Activated naive CD8-positive, alpha-beta T cell treated with anti-CD3 and anti-CD28 coated beads, Interleukin-2, amount 50 U/mL, for 24 hours (primary cell): ENCODE measurements around the gene FNDC10.
"Not testable (repeated sequence)": the region's sequence is repeated elsewhere in the genome, so short reads cannot be mapped to it uniquely, and the experiment has no call there.

Experiments
- ATAC-seq: fragments of 150-1000 bp; cut with Tn5 transposase; one replicate; pipeline ENCODE4 v1.10.0; 2021
- DNase-seq: peaks from one replicate; pipeline ENCODE4 v3.0.0; 2021
- H3K27ac Mint-ChIP-seq: one replicate; pipeline ENCODE4 v1.8.0; 2021; ENCODE audit warnings: mild to moderate bottlenecking, mixed read lengths
- H3K27me3 Mint-ChIP-seq: one replicate; pipeline ENCODE4 v1.8.0; 2021; ENCODE audit warnings: mixed read lengths
- H3K36me3 Mint-ChIP-seq: one replicate; pipeline ENCODE4 v1.8.0; 2021; ENCODE audit warnings: low read depth, mixed read lengths
- H3K4me1 Mint-ChIP-seq: one replicate; pipeline ENCODE4 v1.8.0; 2021; ENCODE audit warnings: mixed read lengths
- H3K4me3 Mint-ChIP-seq: one replicate; pipeline ENCODE4 v1.8.0; 2021; ENCODE audit warnings: mild to moderate bottlenecking, moderate library complexity, mixed read lengths
- H3K9me3 Mint-ChIP-seq: one replicate; pipeline ENCODE4 v1.8.0; 2021; ENCODE audit warnings: mixed read lengths

The FNDC10 gene

DNA sequence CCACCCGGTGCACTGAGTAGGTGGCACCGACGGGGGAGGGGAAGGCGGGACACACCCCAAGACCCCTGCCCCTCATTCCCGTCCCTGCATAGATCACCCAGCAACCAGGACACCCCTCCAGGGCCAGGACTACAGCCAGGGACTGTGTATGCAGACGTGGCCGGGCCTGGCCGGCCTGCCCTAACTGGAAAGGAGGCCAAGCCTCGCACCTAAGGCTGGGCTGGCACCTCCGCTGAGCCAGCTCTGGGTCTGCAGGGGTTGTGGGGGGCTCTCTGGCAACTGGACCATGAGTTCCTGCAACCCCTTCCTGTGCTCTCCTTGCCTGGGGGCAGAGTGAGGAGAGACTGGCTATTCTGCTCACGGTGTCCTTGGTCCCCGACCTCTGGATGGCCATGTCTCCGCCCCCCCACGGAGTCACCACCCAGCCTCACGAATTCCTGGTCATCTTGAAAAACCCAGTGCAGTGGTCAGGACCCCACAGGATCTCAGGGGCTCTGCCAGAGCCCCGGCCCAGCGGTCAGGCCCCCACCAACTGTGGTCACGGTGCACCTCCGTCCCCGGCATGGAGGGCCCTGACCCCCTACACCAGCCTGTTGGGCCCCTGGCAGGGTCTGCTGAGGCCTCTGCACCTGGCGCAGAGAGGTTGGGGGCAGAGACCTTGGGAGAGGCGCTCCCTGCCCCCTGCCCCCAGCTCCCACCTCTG is 1.1 kb upstream of the FNDC10 start:
- no peaks in the 10 kb centered on the region for H3K36me3 Mint-ChIP-seq
- no peaks in the 10 kb centered on the region for H3K9me3 Mint-ChIP-seq
- DNase-seq (no peak), ATAC-seq (no peak)
- peaks cover 9% of the 10 kb centered on the region for H3K27me3 Mint-ChIP-seq
- H3K27ac Mint-ChIP-seq: no peak overlapping the region
- H3K4me3 Mint-ChIP-seq: no peak overlapping the region
- peaks cover 8% of the 10 kb centered on the region for H3K4me1 Mint-ChIP-seq

DNA sequence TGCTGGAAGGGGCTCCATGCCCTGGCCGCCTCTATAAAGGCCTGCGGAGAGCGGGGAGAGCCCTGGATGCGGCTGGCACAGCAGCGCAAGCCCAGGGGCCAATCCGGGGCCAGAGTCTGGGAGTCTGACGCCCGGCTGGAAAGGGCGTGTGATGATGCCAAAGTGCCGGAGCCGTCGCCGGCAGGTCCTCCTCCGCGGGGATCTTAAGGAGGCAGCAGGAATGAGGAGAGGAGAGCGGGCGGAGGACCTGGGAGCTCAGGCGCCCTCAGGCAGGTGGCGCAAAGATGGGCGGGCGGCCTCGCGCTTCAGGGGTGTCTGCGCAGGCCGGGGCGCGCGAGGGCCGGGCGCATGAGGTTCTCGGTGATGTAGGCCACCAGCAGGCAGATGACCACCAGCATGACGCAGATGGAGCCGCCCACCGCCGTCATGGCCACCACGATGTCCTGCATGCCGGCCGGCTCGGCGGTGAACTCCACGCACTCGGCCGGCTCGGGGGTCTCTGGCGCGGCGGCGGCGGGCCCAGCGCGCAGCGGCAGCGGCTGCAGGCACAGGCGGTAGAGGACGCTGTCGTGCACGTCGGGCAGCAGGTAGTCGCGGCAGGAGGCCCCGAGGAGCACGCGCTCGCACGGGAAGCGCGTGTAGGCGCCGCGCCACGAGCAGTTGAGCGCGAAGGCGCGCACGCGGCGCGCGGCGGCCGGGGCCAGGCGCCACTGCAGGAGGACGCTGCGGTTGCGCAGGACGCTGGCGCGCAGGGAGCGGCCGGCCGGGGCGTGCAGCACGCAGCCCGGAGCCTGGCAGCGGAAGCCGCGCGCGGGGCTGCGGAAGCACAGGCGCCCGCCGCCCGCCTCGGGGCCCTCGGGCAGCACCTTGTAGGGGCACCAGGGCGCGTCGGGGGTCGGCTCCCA is 653 bp downstream of the FNDC10 start:
- Mint-ChIP-seq H3K4me3 (peak overlapping the region; percentile 61), H3K4me1 (peaks cover 8% of the 10 kb centered on the region), H3K27me3 (peaks cover 9% of the 10 kb centered on the region), H3K27ac (no peak overlapping the region), H3K9me3 (no peaks in the 10 kb centered on the region), H3K36me3 (no peaks in the 10 kb centered on the region)
- DNase-seq (peak; percentile 36), ATAC-seq (peak; percentile 26)

DNA sequence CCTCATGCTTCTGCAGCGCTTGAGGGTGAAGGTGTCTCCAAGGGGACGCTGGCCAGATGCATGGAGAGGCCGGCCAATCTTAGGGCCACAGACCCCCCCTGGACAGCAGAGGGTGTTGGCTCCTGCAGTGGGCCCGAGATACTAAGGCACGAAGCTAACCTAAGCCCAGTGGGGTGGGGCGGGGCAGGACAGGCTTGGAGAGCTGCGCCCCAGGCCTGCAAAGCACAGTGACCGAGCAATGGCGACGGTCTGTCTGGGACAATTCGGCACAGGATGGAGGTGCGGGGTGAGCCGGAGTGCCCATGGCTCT is 1.3 kb downstream of the FNDC10 start:
- no peak for DNase-seq
- H3K27me3 Mint-ChIP-seq: peaks cover 9% of the 10 kb centered on the region
- no peaks in the 10 kb centered on the region for H3K36me3 Mint-ChIP-seq
- no peak for ATAC-seq
- peak overlapping the region; percentile 61 for H3K4me3 Mint-ChIP-seq
- no peaks in the 10 kb centered on the region for H3K9me3 Mint-ChIP-seq
- peaks cover 8% of the 10 kb centered on the region for H3K4me1 Mint-ChIP-seq
- no peak overlapping the region for H3K27ac Mint-ChIP-seq

DNA sequence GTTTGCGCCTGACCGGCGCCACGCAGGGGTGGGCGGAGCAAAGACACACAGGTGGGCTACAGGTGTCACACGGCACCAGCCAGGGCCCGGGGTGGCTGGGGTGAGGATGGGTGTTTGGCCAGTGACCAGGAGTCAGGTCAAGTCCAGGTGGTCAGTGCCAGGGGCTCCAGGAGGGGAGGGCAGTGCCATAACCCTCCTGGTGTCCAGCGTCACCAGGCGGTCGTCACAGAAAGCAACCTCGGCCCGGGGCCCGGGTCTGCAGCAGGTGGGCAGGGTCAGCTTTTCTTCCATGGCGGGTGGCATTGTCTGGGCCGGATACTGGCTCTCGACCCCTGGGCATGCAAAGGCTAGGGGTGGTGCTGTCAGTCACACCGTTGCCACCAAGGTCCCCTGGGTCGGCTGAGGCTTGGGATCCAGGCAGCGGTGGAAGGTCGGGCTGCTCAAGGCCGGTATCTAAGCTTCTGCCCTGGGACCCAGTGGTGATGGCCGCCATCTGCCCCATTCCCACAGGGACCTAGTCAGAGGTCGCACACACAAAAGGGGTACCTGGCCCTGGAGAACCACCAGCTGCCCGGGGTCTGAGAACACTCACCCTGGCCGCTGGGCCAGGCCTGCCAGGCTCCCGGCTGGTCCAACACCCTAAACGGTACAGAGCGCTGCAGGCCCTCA is 1.8 kb downstream of the FNDC10 start:
- peaks cover 9% of the 10 kb centered on the region for H3K27me3 Mint-ChIP-seq
- ATAC-seq: no peak
- H3K27ac Mint-ChIP-seq: no peak overlapping the region

DNA sequence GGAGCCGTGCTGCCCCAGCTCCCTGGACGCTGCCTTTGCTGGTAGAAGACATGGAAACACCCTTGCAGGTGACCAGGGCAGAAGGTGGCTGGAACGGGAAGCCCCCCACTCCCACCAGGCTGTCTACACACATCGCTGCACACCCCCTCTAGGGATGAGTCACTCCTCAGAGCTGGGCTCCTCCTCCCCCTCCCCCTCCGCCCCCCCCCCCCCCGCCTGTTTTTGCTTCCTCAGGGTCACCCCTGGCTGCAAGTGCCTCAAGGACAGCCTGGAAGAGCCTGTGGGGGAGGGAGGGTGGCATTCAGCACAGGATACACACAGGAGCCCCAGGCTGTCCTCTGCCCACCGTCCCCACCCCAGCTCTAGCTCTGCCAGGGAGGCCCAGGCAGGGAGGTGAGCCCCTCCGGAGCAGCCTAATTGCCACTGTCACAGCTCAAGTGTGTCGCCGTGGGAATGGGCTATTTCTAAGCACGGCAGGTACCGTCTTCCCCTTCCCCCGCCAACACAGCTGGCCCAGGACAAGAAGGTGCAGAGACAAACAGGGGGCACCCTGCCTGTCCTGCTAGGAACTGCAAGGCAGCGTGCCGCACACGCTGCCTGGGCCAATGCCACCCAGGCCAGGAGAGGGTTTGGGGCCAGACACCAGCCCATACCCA is 2.5 kb downstream of the FNDC10 start:
- ATAC-seq: peak; percentile 43
- H3K36me3 Mint-ChIP-seq: no peaks in the 10 kb centered on the region

More for the DNA sequence above, 1.8 kb downstream of the FNDC10 start:
- Mint-ChIP-seq H3K4me1 (peaks cover 8% of the 10 kb centered on the region), H3K36me3 (no peaks in the 10 kb centered on the region), H3K9me3 (no peaks in the 10 kb centered on the region), H3K4me3 (peak overlapping the region; percentile 61)
- DNase-seq: no peak

DNA sequence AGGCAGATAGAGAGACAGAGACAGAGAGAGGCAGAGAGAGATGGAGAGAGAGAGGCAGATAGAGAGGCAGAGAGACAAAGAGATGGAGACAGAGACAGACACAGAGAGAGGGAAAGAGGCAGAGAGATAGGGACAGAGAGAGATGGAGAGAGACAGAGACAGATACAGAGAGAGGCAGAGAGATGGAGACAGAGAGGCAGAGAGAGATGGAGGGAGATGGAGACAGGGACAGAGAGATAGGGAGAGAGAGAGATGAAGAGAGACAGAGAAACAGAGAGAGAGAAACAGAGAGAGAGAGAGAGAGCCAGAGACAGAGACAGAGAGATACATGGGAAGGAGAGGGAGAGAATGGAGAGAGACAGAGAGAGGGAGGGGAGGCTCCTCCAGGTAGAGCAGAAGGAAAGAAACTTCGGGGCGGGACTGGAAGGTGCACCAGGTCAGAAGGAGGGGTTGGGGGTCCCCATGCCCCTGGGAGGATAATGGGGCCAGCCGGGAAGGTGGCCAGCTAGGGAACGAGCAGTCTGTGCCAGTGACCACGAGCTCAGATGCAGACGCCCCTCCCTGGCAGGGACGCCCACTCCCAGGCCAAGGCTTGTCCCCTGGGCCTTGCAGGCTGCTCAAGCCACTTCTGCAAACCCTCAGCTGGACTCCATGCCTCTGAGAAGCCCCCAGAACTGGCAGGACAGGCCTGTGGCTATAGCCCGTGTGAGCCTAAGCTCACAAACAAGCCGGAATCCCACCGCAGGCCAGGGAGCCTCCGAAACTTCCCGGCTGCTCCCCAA is 3.3 kb downstream of the FNDC10 start:
- H3K4me3 Mint-ChIP-seq: no peak overlapping the region
- no peaks in the 10 kb centered on the region for H3K36me3 Mint-ChIP-seq
- H3K27me3 Mint-ChIP-seq: peaks cover 9% of the 10 kb centered on the region

More for the DNA sequence above, 2.5 kb downstream of the FNDC10 start:
- H3K9me3 Mint-ChIP-seq: no peaks in the 10 kb centered on the region
- H3K27ac Mint-ChIP-seq: no peak overlapping the region
- peaks cover 8% of the 10 kb centered on the region for H3K4me1 Mint-ChIP-seq
- peak; percentile 23 for DNase-seq
- H3K27me3 Mint-ChIP-seq: peaks cover 9% of the 10 kb centered on the region
- peak overlapping the region; percentile 11 for H3K4me3 Mint-ChIP-seq

DNA sequence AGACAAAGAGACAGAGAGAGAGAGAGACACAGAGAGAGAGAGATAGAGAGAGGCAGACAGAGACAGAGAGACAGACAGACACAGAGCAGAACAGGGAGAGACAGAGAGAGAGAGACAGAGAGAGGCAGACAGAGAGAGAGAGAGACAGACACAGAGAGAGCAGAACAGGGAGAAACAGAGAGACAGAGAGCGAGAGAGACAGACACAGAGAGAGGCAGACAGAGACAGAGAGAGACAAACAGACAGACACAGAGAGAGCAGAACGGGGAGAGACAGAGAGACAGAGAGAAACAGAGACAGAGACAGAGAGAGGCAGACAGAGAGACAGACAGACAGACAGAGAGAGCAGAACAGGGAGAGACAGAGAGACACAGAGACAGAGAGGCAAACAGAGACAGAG is 4.6 kb downstream of the FNDC10 start:
- H3K27ac Mint-ChIP-seq, H3K27me3 Mint-ChIP-seq, H3K4me3 Mint-ChIP-seq, H3K9me3 Mint-ChIP-seq, DNase-seq, H3K36me3 Mint-ChIP-seq, ATAC-seq: not testable (repeated sequence)
- H3K4me1 Mint-ChIP-seq: peaks cover 11% of the 10 kb centered on the region

More for the DNA sequence above, 3.3 kb downstream of the FNDC10 start:
- DNase-seq: no peak
- no peak overlapping the region for H3K27ac Mint-ChIP-seq
- no peak for ATAC-seq
- no peaks in the 10 kb centered on the region for H3K9me3 Mint-ChIP-seq
- H3K4me1 Mint-ChIP-seq: peaks cover 8% of the 10 kb centered on the region

DNA sequence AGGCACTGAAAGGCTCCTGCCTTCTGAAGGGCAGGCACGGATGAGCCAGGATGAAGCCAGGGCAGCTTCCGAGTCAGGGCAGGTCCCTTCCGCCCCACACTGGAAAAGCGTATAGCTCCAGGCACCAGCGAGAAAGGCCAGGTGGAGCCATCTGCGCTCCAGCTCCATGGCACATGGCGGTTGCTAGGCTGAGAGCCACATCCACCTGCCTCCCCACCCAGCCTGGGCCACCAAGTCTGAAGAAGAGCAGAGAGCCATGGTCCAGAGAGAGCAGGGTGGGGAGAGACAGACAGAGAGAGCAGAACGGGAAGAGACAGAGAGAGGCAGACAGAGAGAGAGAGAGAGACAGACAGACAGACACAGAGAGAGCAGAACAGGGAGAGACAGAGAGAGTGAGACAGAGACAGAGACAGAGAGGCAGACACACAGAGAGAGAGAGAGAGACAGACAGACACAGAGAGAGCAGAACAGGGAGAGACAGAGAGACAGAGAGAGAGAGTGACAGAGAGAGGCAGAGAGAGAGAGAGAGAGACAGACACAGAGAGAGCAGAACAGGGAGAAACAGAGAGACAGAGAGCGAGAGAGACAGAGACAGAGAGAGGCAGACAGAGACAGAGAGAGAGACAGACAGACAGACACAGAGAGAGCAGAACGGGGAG is 5.2 kb downstream of the FNDC10 start:
- no peak overlapping the region for H3K4me3 Mint-ChIP-seq
- no peak overlapping the region for H3K27ac Mint-ChIP-seq
- no peak for DNase-seq
- no peaks in the 10 kb centered on the region for H3K9me3 Mint-ChIP-seq
- H3K4me1 Mint-ChIP-seq: peaks cover 11% of the 10 kb centered on the region
- H3K36me3 Mint-ChIP-seq: no peaks in the 10 kb centered on the region
- H3K27me3 Mint-ChIP-seq: peaks cover 10% of the 10 kb centered on the region
- ATAC-seq: peak; percentile 25

DNA sequence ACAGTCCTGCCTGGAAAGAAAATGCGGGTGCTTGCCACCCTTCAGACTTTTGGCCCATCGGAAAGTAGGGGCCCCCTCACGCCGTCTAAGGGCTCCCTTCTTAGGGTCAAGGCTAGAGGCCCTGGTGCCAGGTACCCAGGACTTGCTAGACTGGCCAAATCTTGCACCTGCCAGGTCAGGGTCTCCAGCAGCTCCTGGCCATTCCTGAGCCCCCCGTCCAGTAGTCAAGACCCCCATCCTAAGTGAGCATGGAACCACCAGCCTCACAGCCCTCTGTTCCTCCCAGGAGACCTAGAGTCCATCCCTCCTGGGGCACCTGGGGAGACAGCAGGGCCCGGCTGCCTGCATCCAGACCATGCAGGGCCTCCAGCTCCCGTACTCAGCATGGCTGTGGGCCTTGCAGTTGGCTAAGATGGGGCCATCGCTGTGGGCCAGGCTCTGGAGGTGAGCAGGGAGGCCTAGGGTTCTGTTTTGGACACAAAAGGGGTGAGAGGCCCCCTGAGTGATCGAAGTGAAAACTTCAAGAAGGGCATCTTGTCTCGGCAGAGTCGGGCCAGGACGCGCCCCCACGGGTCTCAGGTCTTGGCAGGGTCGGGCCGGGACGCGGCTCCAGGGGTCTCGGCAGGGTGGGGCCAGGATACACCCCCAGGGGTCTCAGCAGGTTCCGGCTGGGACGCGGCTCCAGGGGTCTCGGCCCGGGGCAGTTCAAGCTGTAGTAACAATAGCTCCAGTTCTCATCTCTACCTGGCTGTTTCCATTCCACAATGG is 5.9 kb downstream of the FNDC10 start:
- no peak for ATAC-seq
- DNase-seq: no peak
- H3K27me3 Mint-ChIP-seq: peaks cover 10% of the 10 kb centered on the region
- H3K4me1 Mint-ChIP-seq: peaks cover 10% of the 10 kb centered on the region
- H3K36me3 Mint-ChIP-seq: no peaks in the 10 kb centered on the region
- H3K27ac Mint-ChIP-seq: no peak overlapping the region
- no peaks in the 10 kb centered on the region for H3K9me3 Mint-ChIP-seq
- no peak overlapping the region for H3K4me3 Mint-ChIP-seq

DNA sequence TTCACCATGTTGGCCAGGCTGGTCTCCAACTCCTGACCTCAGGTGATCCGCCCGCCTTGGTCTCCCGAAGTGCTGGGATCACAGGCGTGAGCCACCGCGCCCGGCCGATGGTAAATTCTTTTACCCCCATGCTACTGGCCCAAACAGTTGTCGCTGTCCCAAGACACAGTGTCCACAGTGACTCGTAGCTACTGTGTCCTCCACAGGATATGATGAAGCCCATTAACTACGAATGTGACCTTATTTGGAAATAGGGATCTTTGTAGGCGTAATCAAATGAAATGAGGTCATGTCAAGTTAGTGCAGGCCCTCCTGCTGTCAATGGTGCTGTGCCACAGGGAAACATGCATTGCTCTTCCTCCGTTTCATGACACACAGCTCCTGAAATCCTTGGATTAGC is 8.5 kb downstream of the FNDC10 start:
- Mint-ChIP-seq H3K4me1 (peaks cover 2% of the 10 kb centered on the region), H3K4me3 (no peak overlapping the region), H3K9me3 (no peaks in the 10 kb centered on the region), H3K36me3 (no peaks in the 10 kb centered on the region), H3K27ac (no peak overlapping the region), H3K27me3 (peaks cover 6% of the 10 kb centered on the region)
- ATAC-seq: no peak
- DNase-seq: no peak

DNA sequence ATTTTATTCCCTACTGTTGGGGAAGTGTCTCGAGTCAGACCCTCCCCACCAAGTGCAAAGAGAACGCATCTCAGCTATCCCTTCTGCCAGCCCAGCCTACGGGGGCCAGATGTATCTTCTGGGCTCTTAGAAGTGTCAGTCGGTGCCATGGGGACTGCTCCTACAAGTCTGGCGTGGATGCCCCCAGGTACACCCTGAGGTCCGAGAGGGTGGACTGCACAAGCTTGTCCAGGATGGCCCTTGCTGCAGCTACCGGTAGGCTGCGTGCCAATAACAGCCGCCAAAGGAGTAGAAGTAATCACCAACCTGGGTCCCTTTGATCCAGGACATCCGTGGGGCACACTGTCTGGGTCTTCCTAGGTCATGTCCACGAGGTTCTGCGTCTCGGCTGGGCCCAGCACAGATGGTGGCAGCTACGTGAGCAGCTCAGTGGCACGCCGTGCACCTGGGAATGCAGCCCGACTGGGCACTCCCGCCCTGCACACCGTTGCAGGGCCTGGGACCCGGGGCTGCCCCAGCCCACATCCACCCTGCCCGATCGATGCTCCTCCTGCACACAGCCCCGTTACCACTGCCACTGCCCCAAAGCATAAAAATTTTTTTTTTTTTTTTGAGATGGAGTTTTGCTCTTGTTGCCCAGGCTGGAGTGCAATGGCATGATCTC is 16.5 kb downstream of the FNDC10 start:
- Mint-ChIP-seq H3K4me1 (no peaks in the 10 kb centered on the region), H3K4me3 (no peak overlapping the region), H3K27ac (no peak overlapping the region), H3K36me3 (no peaks in the 10 kb centered on the region), H3K9me3 (no peaks in the 10 kb centered on the region), H3K27me3 (peaks cover 12% of the 10 kb centered on the region)
- no peak for ATAC-seq
- DNase-seq: no peak

DNA sequence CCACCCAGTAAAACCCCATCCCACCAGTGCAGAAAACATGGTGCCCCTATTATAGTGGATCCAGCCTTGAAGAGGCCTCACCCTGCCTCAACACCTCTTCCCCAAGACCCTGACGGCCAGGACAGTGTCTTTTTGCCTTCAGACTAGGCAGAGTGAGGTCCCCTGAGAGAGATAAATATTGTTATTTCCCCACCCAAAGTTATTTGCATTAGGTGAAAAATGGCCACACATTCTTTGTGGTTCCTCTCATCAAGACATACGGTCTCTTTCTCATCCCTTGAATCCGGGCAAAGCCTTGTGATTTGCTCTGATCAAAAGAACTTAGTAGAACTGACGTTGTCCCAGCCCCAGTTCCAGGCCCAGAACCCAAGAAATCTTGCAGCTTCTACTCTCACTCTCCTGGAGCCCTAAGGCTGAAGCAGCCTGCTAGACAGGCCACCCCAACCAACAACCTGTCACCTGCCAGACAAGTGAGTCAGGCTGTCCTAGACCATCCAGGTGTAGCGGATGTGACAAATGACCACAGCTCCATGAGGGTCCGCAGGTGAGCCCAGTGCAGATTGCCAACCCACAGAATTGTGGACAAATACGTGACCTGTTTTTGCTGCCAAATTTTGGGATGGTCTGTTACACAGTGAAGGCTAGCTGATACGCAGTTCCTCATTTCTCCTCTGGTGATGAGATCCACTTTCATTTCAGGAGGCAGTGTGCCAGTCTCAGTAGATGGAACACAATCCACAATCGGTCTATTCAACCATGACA is 17.2 kb downstream of the FNDC10 start:
- Mint-ChIP-seq H3K36me3 (no peaks in the 10 kb centered on the region), H3K27ac (no peak overlapping the region), H3K9me3 (no peaks in the 10 kb centered on the region), H3K27me3 (peaks cover 11% of the 10 kb centered on the region), H3K4me3 (no peak overlapping the region), H3K4me1 (no peaks in the 10 kb centered on the region)
- ATAC-seq: no peak
- DNase-seq: no peak
